ENCODE measurements around the gene NANS. TPM values are rescaled to one million over a fixed set of nuclear protein-coding genes. Genes with fewer than 3 reads are reported as not detected.

Gene NANS
- total RNA-seq, 1 donor from 2014 or later = 61.9 TPM

DNA sequence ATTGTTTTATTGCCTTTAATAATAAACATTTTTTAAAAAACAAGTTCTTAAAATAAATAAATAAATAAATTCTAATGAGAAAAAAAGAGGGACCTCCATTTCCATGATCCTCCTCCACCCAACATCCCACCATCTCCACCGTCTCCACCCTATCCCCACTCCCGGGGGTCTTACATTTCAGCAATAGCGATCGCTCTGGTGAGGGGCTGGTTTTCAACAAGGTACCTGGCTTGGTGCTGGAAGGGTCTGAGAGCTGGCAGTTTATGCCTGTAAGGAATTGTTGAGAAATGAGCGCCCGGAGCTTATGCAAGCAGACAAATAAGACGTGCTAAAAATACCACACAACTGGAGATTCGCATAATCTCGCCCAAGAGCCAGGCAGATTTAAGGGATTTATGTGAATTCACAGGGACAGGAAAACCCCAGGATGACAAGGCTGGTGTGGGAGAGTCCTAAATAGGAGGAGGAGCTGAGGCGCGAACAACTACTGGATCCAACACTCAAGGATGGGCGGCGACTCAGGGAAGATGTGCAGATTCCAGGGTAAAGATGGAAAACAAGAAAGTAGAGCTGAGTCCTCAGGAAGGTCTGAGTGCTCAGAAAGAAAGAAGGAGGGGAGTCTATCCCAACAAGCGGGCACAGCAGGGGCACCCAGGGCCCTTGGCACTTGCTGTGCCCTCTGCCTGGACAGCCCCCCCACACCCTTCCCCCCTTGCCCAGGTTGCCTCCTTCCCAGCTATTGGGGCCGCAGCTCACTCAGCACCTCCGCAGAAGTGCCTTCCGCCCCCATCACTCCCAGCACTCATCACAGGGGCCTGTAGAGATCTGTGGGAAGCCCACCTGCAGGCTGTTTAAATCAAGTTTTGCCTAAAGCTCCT, 35.4 kb downstream of the NANS start:
- Histone ChIP-seq H3K27me3 (ENCODE audit: low read depth) (no peaks in the 10 kb centered on the region), H3K36me3 (peaks cover 29% of the 10 kb centered on the region), H3K4me3 (no peak overlapping the region), H3K4me1 (no peaks in the 10 kb centered on the region), H3K27ac (no peak overlapping the region), H3K9me3 (no peaks in the 10 kb centered on the region)
- DNase-seq (no peak), ATAC-seq (no peak)
- TF ChIP-seq, protein P1, sequence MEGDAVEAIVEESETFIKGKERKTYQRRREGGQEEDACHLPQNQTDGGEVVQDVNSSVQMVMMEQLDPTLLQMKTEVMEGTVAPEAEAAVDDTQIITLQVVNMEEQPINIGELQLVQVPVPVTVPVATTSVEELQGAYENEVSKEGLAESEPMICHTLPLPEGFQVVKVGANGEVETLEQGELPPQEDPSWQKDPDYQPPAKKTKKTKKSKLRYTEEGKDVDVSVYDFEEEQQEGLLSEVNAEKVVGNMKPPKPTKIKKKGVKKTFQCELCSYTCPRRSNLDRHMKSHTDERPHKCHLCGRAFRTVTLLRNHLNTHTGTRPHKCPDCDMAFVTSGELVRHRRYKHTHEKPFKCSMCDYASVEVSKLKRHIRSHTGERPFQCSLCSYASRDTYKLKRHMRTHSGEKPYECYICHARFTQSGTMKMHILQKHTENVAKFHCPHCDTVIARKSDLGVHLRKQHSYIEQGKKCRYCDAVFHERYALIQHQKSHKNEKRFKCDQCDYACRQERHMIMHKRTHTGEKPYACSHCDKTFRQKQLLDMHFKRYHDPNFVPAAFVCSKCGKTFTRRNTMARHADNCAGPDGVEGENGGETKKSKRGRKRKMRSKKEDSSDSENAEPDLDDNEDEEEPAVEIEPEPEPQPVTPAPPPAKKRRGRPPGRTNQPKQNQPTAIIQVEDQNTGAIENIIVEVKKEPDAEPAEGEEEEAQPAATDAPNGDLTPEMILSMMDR (IDR thresholded peaks at IDR 0.05) = no peak
- intact Hi-C loops (cut with DNase I) = no loop called here

DNA sequence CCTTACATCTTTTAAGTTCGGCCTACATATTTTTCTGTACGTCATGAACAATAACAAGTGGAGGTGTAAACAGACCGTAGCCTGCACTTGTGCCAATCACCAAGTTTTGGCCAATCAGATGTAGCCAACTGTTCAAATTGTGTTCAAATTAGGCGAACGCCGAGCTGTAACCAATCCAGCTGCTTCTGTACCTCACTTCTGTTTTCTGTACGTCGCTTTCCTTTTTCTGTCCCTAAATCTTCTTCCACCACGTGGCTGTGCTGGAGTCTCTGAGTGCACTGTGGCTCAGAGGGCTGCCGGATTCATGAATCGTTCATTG, 36.0 kb downstream of the NANS start:
- Histone ChIP-seq H3K27me3 (ENCODE audit: low read depth) (no peaks in the 10 kb centered on the region), H3K4me3 (no peak overlapping the region), H3K27ac (no peak overlapping the region), H3K36me3 (peaks cover 30% of the 10 kb centered on the region), H3K9me3 (no peaks in the 10 kb centered on the region), H3K4me1 (no peaks in the 10 kb centered on the region)
- DNase-seq (no peak), ATAC-seq (no peak)
- intact Hi-C loops (cut with DNase I) = no loop called here
- TF ChIP-seq, protein P1 (IDR thresholded peaks at IDR 0.05) = no peak

DNA sequence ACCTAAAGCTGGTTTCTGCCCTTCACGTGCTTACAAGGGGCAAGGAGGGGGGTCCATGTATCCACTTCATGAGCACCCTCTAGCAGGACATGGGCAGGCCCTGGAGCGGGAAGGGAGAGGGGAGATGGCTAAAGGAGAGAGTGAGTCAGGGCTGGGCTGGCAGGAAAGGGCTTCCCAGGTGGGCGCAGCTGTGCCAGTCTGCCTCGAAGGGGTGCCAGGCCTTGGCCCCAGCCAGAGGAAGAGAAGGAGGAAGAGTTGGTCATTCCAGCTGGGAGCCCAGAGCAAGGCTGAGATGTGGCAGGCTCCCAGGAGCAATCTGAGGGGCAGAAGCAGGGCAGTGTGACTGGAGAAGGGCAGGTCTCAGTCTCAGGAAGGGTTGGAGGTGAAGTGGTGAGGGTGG, 37.8 kb downstream of the NANS start:
- H3K4me1 ChIP-seq = no peaks in the 10 kb centered on the region
- no peak overlapping the region for H3K4me3 ChIP-seq
- TF ChIP-seq, protein P1 (IDR thresholded peaks at IDR 0.05) = no peak
- DNase-seq = no peak
- ATAC-seq = no peak
- no peaks in the 10 kb centered on the region for H3K9me3 ChIP-seq
- intact Hi-C loops (cut with DNase I) = no loop called here
- H3K36me3 ChIP-seq = peaks cover 44% of the 10 kb centered on the region
- H3K27me3 ChIP-seq (ENCODE audit: low read depth) = no peaks in the 10 kb centered on the region
- H3K27ac ChIP-seq = no peak overlapping the region

DNA sequence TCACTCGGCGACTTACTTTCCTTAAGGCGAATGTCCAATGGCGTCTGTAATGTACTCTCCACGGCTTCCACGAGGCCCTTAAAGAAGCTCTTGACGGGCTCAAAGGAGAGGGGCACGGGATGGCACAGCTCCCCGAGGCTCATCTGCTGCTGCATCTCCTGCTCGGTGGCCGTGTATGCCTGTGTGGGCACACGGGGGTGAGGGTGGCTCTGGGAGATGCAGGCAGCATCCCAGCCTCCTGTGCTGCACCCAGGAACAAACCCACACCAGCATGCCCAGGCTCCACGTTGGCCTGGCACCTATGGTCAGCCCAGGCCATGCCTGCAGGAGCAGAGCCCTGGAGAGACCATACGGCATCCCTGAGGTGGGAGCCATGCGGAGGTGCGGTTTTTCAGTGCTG, 38.3 kb downstream of the NANS start:
- Histone ChIP-seq H3K27me3 (ENCODE audit: low read depth) (no peaks in the 10 kb centered on the region), H3K4me3 (no peak overlapping the region), H3K27ac (no peak overlapping the region), H3K9me3 (no peaks in the 10 kb centered on the region), H3K36me3 (peaks cover 49% of the 10 kb centered on the region), H3K4me1 (peaks cover 5% of the 10 kb centered on the region)
- ATAC-seq = no peak
- no peak for DNase-seq
- intact Hi-C loops (cut with DNase I) = no loop called here
- TF ChIP-seq, protein P1 (IDR thresholded peaks at IDR 0.05) = no peak

DNA sequence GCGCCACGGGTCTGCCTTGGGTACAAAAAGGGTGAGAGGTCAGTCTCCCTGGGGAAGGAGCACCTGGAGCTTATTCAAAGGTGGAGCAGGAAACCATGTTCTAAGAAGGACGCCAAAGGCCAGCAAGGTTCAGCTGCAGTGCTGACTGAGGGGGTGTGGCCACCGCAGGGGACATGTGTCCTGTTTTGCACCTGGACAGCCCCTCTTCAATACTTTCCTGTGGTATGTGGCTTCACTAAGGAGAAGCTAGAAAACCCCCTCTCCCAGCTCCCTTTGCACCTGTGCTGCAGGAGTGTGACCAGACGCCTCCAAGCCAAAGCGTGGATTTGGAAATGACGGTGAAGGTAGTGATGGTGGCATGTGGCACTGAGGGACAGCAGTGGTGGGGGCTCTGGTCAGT, 38.9 kb downstream of the NANS start:
- Histone ChIP-seq H3K9me3 (no peaks in the 10 kb centered on the region), H3K4me3 (no peak overlapping the region), H3K27me3 (ENCODE audit: low read depth) (no peaks in the 10 kb centered on the region), H3K27ac (no peak overlapping the region), H3K36me3 (peaks cover 50% of the 10 kb centered on the region), H3K4me1 (peaks cover 10% of the 10 kb centered on the region)
- no peak for DNase-seq
- intact Hi-C loops (cut with DNase I) = no loop called here
- no peak for ATAC-seq
- TF ChIP-seq, protein P1 (IDR thresholded peaks at IDR 0.05) = no peak
